NCI-H2196 treated with DMSO at 0.1 percent for 48 hours (cell line): ENCODE data around the gene VWA2.

Source experiments
- DNase-seq: peaks from one replicate; lab custom pipeline; 2025; ENCODE audit not compliant: unreplicated experiment; lab: John Stamatoyannopoulos, UW

The VWA2 gene

DNA sequence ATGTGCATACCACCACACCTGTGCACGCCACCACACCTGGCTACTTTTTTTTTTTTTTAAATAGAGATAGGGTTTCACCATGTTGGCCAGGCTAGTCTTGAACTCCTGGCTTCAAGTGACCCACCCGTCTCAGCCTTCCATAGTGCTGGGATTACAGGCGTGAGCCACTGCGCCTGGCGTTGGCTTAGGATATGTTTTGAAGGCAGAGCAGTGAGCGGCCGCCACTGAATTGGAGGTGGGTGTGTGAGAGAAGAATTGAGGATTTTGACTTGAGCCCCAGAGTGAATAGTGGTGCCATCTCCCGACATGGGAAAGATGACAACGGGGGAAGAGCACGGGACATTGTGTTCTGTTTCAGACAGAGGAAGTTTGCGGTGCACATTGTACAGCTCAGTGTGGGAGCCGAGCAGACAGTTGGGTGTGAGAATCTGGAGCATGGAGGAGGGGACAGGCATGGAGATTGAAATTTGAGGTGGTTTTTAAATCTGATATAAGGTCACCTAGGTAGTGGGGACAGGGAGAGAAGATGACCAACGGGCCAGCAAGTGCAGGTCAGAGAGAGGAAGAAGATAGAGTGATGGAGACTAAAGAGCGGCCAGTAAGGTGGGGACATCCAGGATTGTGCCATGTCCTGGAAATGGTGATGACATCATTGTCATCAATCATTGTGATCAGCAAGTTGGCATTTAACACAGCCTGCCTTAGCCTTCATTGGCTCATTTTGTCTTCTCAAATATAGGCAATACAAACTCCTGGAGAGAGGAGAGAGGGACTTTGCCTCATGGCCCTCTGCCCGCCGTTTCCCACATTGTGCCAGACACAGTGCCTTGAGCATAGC is 35.8 kb downstream of the VWA2 start:
- no peak for DNase-seq

DNA sequence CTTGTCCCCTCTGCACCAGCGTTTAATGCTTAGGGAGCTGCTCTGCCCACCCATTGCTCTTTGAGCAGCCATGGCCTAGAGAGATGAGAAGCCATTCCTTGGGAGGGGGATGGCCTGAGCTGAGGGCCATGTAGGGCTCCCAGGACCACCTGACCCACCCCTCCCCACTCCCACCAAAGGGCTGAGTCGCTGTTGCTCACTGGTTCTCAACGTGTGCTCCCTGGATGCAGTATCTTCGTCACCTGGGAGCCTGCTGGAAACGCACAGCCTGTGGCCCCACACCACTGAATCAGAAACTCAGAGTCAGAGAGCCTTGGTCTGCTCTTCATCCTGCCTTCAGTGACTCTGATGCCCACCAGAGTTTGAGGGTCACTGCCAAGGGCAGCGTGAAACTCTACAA is 37.0 kb downstream of the VWA2 start:
- DNase-seq = no peak

DNA sequence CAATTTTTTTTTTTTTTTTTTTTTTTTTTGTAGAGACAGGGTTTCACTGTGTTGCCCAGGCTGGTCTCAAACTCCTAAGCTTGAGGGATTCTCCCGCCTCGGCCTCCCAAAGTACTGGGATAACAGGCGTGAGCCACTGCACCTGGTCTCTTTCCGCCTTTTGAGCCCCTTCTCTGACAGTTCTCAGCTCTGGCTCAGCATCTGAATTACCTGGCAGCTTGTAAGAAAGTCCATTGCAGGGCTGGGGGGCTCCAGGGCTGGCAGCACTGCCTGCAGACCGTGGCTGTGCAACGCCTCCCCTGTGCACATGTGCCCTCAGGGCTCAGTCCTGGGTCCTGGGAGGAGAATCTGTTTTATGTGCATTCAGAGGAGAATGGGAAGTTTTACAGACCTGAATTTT is 37.6 kb downstream of the VWA2 start:
- DNase-seq = no peak

GRCh38 chr10:114278140-114278883 is 39.3 kb downstream of the VWA2 start:
- no peak for DNase-seq

DNA sequence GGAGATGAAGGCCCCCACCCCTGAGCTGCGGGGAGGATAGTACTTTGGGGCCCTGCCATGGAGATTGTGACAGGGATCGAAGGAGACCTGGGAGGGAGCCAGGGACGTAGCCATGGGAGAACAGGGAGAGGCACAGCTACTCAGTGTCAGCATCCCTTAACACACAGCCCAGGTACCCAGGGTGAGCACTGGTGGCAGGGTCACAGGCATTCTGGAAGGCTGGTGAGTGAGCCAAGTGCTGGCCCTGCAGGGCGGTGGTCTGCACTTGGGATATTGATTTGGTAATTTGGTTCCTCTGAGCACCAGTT is 39.8 kb downstream of the VWA2 start:
- DNase-seq = no peak

- DNase-seq = no peak
These were observed 40.2 kb downstream of the VWA2 start for GRCh38 chr10:114279289-114279688.

- DNase-seq = no peak
These were observed 41.0 kb downstream of the VWA2 start for GRCh38 chr10:114279901-114280644.

- no peak for DNase-seq
These were observed 42.0 kb downstream of the VWA2 start for GRCh38 chr10:114281006-114281405.

DNA sequence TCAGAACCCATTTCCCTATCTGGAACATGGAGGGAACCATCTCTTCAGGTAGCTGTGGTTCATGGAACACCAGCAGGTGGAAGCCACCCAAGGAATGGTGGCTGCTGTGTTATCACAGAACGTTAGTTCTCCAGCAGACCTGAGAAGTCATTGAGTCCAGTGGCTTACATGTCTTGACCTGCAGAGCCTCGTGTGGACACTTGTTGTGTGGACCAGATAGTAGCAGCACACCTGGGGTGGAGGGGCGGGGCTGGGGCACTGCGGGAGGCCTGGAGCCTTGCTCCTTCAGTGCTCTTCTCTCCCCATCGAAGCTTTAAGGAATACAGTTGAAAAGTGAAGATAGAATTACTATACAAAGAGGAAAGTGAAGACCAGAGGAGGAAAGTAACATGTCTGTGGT is 42.4 kb downstream of the VWA2 start:
- no peak for DNase-seq

- no peak for DNase-seq
These were observed 43.5 kb downstream of the VWA2 start for GRCh38 chr10:114282526-114282925.

DNA sequence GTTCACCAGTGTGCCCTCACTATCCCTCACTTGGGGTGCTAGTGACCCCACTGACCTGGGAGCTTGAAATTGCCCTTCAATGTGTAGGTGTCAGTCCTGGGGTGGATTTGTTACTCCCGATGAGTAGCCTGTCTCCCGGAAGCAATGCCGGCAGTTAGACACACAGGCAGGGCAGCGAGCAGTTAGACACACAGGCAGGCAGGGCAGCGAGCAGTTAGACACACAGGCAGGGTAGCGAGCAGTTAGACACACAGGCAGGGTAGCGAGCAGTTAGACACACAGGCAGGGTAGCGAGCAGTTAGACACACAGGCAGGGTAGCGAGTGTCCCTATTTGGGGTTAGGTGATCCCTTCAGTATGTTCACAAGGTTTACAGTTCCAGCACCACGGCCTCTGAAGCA is 44.0 kb downstream of the VWA2 start:
- no peak for DNase-seq

- no peak for DNase-seq
These were observed 44.6 kb downstream of the VWA2 start for GRCh38 chr10:114283535-114284234.

DNA sequence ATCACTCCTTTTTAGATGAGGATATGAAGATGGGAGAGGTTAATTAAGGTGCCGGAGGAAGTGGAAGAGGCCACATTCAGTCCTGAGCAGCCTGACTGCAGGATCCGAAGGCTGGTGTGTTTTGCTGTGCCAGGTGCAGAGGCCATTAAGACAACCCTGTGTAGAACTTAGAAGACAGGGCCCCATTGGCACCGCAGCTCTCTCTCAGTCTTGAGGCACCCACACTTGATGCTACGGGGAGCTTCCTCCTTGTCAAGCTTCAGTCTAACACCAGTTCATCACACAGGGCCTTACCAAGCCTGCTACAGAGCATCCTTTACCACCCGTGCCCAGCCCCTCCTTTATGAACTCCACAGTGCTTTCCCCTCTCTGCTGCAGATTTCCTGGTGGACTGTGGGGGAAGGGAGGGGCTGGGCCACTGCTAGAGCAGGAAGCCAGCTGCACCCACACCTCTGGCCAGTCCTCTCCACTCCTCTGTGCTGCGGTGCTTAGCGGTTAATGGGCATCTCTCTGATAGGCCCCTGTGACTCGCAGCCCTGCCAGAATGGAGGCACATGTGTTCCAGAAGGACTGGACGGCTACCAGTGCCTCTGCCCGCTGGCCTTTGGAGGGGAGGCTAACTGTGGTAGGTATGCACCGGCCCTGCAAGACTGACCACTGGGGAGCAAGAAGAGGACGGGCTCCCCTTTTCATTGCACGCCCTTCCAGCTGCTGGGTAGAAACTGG is 45.5 kb downstream of the VWA2 start:
- DNase-seq = no peak

DNA sequence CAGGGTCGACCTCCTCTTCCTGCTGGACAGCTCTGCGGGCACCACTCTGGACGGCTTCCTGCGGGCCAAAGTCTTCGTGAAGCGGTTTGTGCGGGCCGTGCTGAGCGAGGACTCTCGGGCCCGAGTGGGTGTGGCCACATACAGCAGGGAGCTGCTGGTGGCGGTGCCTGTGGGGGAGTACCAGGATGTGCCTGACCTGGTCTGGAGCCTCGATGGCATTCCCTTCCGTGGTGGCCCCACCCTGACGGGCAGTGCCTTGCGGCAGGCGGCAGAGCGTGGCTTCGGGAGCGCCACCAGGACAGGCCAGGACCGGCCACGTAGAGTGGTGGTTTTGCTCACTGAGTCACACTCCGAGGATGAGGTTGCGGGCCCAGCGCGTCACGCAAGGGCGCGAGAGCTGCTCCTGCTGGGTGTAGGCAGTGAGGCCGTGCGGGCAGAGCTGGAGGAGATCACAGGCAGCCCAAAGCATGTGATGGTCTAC is 46.9 kb downstream of the VWA2 start:
- no peak for DNase-seq

DNA sequence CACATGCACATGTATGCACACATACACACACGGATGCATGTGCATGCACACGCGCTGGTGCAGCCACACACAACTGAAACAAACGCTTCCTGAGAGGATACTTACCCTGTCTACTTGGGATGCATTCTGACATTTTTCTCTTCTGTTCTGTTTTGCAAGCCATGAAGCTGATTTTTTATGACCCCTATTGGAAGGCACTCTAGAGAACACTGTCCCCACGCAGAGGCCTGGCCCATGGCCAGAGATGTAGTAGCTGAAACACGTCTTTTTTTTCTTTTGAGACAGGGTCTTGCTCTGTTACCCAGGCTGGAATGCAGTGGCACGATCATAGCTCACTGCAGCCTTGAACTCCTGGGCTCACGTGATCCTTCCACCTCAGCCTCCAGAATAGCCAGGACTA is 47.9 kb downstream of the VWA2 start:
- DNase-seq = no peak

DNA sequence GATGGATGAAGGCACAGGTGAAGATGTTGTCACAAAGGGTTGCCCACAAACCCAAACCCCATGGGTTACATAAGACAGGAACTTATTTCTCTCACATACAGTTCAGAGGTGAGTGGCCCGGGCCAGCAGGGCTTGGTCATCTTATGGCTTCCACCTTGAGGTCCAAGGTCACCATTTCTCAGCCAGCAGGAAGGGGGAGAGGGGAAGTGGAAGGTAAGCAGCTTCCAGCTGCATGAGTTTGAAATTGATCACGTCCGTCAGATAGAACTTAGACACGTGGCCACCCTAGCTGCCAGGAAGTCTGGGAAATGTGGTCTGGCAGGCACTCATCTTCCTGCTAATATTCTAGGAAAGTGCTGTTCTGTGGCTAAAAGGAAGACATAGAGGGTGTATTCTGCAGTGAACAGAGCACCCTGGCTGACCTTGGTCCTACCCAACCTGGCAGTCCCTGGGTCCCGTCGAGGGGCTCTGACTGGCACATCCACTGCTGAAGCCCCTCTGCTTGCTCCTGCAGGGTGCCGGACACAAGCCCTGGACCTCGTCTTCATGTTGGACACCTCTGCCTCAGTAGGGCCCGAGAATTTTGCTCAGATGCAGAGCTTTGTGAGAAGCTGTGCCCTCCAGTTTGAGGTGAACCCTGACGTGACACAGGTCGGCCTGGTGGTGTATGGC is 49.5 kb downstream of the VWA2 start:
- DNase-seq = no peak

GRCh38 chr10:114289096-114289436 is 50.0 kb downstream of the VWA2 start:
- DNase-seq = no peak

DNA sequence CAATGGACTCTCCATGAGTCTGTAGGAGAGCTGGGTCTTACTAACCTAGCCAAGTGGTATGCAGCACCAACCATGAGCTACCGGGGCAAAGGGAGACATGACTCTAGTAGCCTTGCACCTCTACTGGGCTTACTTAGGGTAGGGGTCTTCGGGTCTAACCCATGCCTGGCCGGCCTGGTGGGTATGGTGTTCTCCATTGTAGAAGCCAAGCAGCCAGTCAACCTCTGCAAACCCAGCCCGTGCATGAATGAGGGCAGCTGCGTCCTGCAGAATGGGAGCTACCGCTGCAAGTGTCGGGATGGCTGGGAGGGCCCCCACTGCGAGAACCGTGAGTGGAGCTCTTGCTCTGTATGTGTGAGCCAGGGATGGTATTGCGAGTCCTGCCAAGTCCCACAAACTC is 51.0 kb downstream of the VWA2 start:
- DNase-seq = no peak

- DNase-seq = no peak
These were observed 52.0 kb downstream of the VWA2 start for GRCh38 chr10:114291076-114291475.

DNA sequence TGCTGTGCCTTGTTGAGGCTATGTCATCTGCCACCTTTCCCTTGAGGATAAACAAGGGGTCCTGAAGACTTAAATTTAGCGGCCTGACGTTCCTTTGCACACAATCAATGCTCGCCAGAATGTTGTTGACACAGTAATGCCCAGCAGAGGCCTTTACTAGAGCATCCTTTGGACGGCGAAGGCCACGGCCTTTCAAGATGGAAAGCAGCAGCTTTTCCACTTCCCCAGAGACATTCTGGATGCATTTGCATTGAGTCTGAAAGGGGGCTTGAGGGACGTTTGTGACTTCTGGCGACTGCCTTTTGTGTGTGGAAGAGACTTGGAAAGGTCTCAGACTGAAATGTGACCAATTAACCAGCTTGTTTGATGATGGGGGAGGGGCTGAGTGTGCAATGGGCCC is 52.5 kb downstream of the VWA2 start:
- DNase-seq = no peak
